Neural cell (in vitro differentiated cells): ENCODE measurements around the gene ACSS1. TPM values are rescaled to one million over a fixed set of nuclear protein-coding genes. Genes with fewer than 3 reads are reported as not detected.

ENCODE experiments used
- H2AFZ ChIP-seq: fragments of 200-600, 300-800 bp; sonication (generic), shearing (Covaris generic); 2 replicates; pipeline ENCODE4 v1.6.0; 2014; ENCODE audit warnings: low read depth, mild to moderate bottlenecking, antibody characterized with exemption, low read length, moderate library complexity
- H3F3A ChIP-seq: fragments of 200-600 bp; shearing (Covaris generic); 2 replicates; pipeline ENCODE4 v1.6.1; 2016; ENCODE audit warnings: mild to moderate bottlenecking, moderate library complexity, mixed read lengths, antibody characterized with exemption, low read length; ENCODE audit not compliant: insufficient read depth, poor library complexity, severe bottlenecking
- H3K27ac ChIP-seq: fragments of 200-600, 300-800 bp; sonication (generic), shearing (Covaris generic); 2 replicates; pipeline ENCODE4 v1.5.1; 2014; ENCODE audit warnings: mild to moderate bottlenecking, low read length, moderate library complexity
- H3K27me3 ChIP-seq: fragments of 300-800, 200-600 bp; sonication (generic), shearing (Covaris generic); 2 replicates; pipeline ENCODE4 v1.6.0; 2014; ENCODE audit warnings: mild to moderate bottlenecking, low read depth, low read length, moderate library complexity; ENCODE audit not compliant: insufficient read depth
- H3K36me3 ChIP-seq: fragments of 300-800, 200-600 bp; sonication (generic), shearing (Covaris generic); 2 replicates; pipeline ENCODE4 v1.5.1; 2014; ENCODE audit warnings: mild to moderate bottlenecking, antibody characterized with exemption, low read length, moderate library complexity; ENCODE audit not compliant: insufficient read depth
- H3K4me2 ChIP-seq: fragments of 300-800, 200-600 bp; sonication (generic), shearing (Covaris generic); 2 replicates; pipeline ENCODE4 v1.6.0; 2014; ENCODE audit warnings: mild to moderate bottlenecking, low read length
- H3K4me3 ChIP-seq: fragments of 300-800, 200-600 bp; sonication (generic), shearing (Covaris generic); 2 replicates; pipeline ENCODE4 v1.5.1; 2014; ENCODE audit warnings: mild to moderate bottlenecking, low read length, moderate library complexity
- H3K79me2 ChIP-seq: fragments of 200-600 bp; shearing (Covaris generic); replicated peaks from 2 replicates; pipeline ENCODE4 v1.6.0; 2014; ENCODE audit warnings: mild to moderate bottlenecking, low read length, moderate library complexity; ENCODE audit not compliant: insufficient read depth
- H3K9ac ChIP-seq: fragments of 300-800, 200-600 bp; sonication (generic), shearing (Covaris generic); 2 replicates; pipeline ENCODE4 v1.6.1; 2016; ENCODE audit warnings: mild to moderate bottlenecking, low read length, mixed read lengths
- H3K9me2 ChIP-seq: fragments of 200-600 bp; shearing (Covaris generic); 2 replicates; pipeline ENCODE4 v1.6.1; 2016; ENCODE audit warnings: mild to moderate bottlenecking, low read length, mixed read lengths; ENCODE audit not compliant: insufficient read depth
- H3K9me3 ChIP-seq: fragments of 200-600, 300-800 bp; sonication (generic), shearing (Covaris generic); 2 replicates; pipeline ENCODE4 v1.6.1; 2016; ENCODE audit warnings: mild to moderate bottlenecking, mixed run types, low read length, moderate library complexity, mixed read lengths
- H4K20me1 ChIP-seq: fragments of 200-600 bp; shearing (Covaris generic); 2 replicates; pipeline ENCODE4 v1.6.1; 2016; ENCODE audit warnings: mild to moderate bottlenecking, mixed run types; ENCODE audit not compliant: insufficient read depth
- CTCF ChIP-seq: fragments of 450-650 bp; IDR thresholded peaks from 2 replicates; pipeline ENCODE4 v1.5.1; 2014; ENCODE audit warnings: antibody characterized with exemption, mild to moderate bottlenecking, moderate library complexity; ENCODE audit not compliant: poor library complexity, severe bottlenecking
- EP300 ChIP-seq: fragments of 450-650 bp; conservative IDR thresholded peaks from 2 replicates; pipeline ENCODE4 v1.6.1; 2014; ENCODE audit warnings: antibody characterized with exemption, mild to moderate bottlenecking, moderate library complexity; ENCODE audit not compliant: poor library complexity, severe bottlenecking
- EZH2 ChIP-seq: fragments of 200-600, 300-800 bp; shearing (Covaris generic), sonication (generic); IDR thresholded peaks from 2 replicates; pipeline ENCODE4 v1.6.1; 2014; ENCODE audit warnings: antibody characterized with exemption, low read length, borderline replicate concordance, mild to moderate bottlenecking; ENCODE audit not compliant: insufficient read depth, poor library complexity, severe bottlenecking
- MXI1 ChIP-seq: fragments of 450-650 bp; conservative IDR thresholded peaks from 2 replicates; pipeline ENCODE4 v1.6.1; 2014; ENCODE audit warnings: antibody characterized with exemption, mild to moderate bottlenecking; ENCODE audit not compliant: poor library complexity, severe bottlenecking
- POLR2AphosphoS5 ChIP-seq: IDR thresholded peaks from 2 replicates; pipeline ENCODE4 v1.6.1; 2012
- RAD21 ChIP-seq: fragments of 450-650 bp; conservative IDR thresholded peaks from 2 replicates; pipeline ENCODE4 v1.6.1; 2014; ENCODE audit warnings: antibody characterized with exemption, mild to moderate bottlenecking, moderate library complexity
- REST ChIP-seq: IDR thresholded peaks from 2 replicates; pipeline ENCODE4 v1.6.1; 2012; ENCODE audit warnings: borderline replicate concordance
- SMC3 ChIP-seq: fragments of 450-650 bp; conservative IDR thresholded peaks from 2 replicates; pipeline ENCODE4 v1.6.1; 2014; ENCODE audit warnings: antibody characterized with exemption, mild to moderate bottlenecking, moderate library complexity; ENCODE audit not compliant: poor library complexity
- TAF1 ChIP-seq: IDR thresholded peaks from 2 replicates; pipeline ENCODE4 v1.6.1; 2012; ENCODE audit warnings: low read depth
- polyA plus RNA-seq: library from polyadenylated mRNA; depleted of rRNA; stranded (reverse); fragments of >200 nt; gene quantifications from 2 replicates; pipeline ENCODE4 v1.2.3, GENCODE V29; 2014

Gene ACSS1
- polyA plus RNA-seq, 1 donor from 2014 or later: not detected

GRCh38 chr20:25030007-25030648 is 27.8 kb downstream of the ACSS1 start:
- Histone ChIP-seq H3K4me3 (no peak overlapping the region), H3K27ac (no peak overlapping the region), H3K9ac (no peak overlapping the region)

More at GRCh38 chr20:25030007-25030648, 27.8 kb downstream of the ACSS1 start:
- TF ChIP-seq TAF1 (no peak), REST (no peak), MXI1 (no peak), RAD21 (no peak), SMC3 (no peak), POLR2AphosphoS5 (no peak), CTCF (no peak), EZH2 (no peak), EP300 (no peak)
- Histone ChIP-seq H4K20me1 (no peaks in the 10 kb centered on the region), H2AFZ (no peak overlapping the region), H3K36me3 (no peaks in the 10 kb centered on the region), H3F3A (no peaks in the 10 kb centered on the region), H3K9me2 (no peaks in the 10 kb centered on the region), H3K9me3 (no peaks in the 10 kb centered on the region), H3K27me3 (no peaks in the 10 kb centered on the region), H3K4me2 (no peak overlapping the region), H3K79me2 (no peaks in the 10 kb centered on the region)
